Hepatocyte (in vitro differentiated cells): ENCODE results near the gene RBBP8NL. TPM values are rescaled to one million over a fixed set of nuclear protein-coding genes. Genes with fewer than 3 reads are reported as not detected.

ENCODE experiments used
- DNase-seq: peaks from one replicate; pipeline ENCODE4 v3.0.0-alpha.2; 2016; ENCODE audit warnings: low spot score
- H2AFZ ChIP-seq: fragments of 200-600 bp; sonication (generic); 2 replicates; pipeline ENCODE4 v1.6.0; 2016; ENCODE audit warnings: antibody characterized with exemption, mild to moderate bottlenecking
- H3K27ac ChIP-seq: fragments of 200-600 bp; sonication (generic); 2 replicates; pipeline ENCODE4 v1.5.1; 2016; ENCODE audit warnings: mild to moderate bottlenecking
- H3K27me3 ChIP-seq: fragments of 200-600 bp; sonication (generic); 2 replicates; pipeline ENCODE4 v1.6.1; 2016
- H3K36me3 ChIP-seq: fragments of 200-600 bp; sonication (generic); replicated peaks from 2 replicates; pipeline ENCODE4 v1.5.1; 2016; ENCODE audit warnings: low read depth; ENCODE audit not compliant: insufficient read depth
- H3K4me1 ChIP-seq: fragments of 200-600 bp; sonication (generic); 2 replicates; pipeline ENCODE4 v1.5.1; 2016; ENCODE audit warnings: mild to moderate bottlenecking, moderate library complexity; ENCODE audit not compliant: insufficient read depth
- H3K4me2 ChIP-seq: fragments of 200-600 bp; sonication (generic); 2 replicates; pipeline ENCODE4 v1.6.0; 2016
- H3K4me3 ChIP-seq: fragments of 200-600 bp; sonication (generic); 2 replicates; pipeline ENCODE4 v1.5.1; 2016; ENCODE audit warnings: mild to moderate bottlenecking
- H3K79me2 ChIP-seq: fragments of 200-600 bp; sonication (generic); 2 replicates; pipeline ENCODE4 v1.6.0; 2017; ENCODE audit warnings: mild to moderate bottlenecking
- H3K9me2 ChIP-seq: fragments of 200-600 bp; sonication (generic); replicated peaks from 2 replicates; pipeline ENCODE4 v1.6.0; 2017; ENCODE audit warnings: mild to moderate bottlenecking; ENCODE audit not compliant: insufficient read depth
- H3K9me3 ChIP-seq: fragments of 200-600 bp; sonication (generic); 2 replicates; pipeline ENCODE4 v1.5.1; 2016; ENCODE audit warnings: low read depth, mild to moderate bottlenecking
- H4K20me1 ChIP-seq: fragments of 200-600 bp; sonication (generic); 2 replicates; pipeline ENCODE4 v1.6.0; 2016; ENCODE audit warnings: mild to moderate bottlenecking; ENCODE audit not compliant: insufficient read depth, poor library complexity, severe bottlenecking
- CTCF ChIP-seq: fragments of 200-600 bp; sonication (generic); IDR thresholded peaks from 2 replicates; pipeline ENCODE4 v1.5.1; 2016; ENCODE audit warnings: antibody characterized with exemption, mild to moderate bottlenecking; ENCODE audit not compliant: poor library complexity
- EZH2 ChIP-seq: fragments of 200-600 bp; sonication (generic); IDR thresholded peaks from 2 replicates; pipeline ENCODE4 v1.6.1; 2016; ENCODE audit warnings: antibody characterized with exemption, mild to moderate bottlenecking, borderline replicate concordance
- EZH2phosphoT487 ChIP-seq: fragments of 200-600 bp; sonication (generic); IDR thresholded peaks from one replicate; pipeline ENCODE4 v1.6.1; 2018; ENCODE audit warnings: antibody characterized with exemption, mild to moderate bottlenecking, low read depth, moderate library complexity; ENCODE audit not compliant: unreplicated experiment, severe bottlenecking
- WGBS: methylation state at CpG from one replicate; pipeline ENCODE4 v1.1.6; 2016; ENCODE audit warnings: low lambda C conversion rate; ENCODE audit errors: missing lambda C conversion rate; 5-methylcytosine and 5-hydroxymethylcytosine counted together
- polyA plus RNA-seq: library from polyadenylated mRNA; unstranded; fragments of >200 nt; fragmentation: Nextera tagmentation; extraction: Ambion mirVana; gene quantifications from 2 replicates; pipeline ENCODE4 v1.2.1, GENCODE V29; 2016
- total RNA-seq: library from RNA; depleted of rRNA; stranded (reverse); fragments of >200 nt; gene quantifications from 2 replicates; pipeline ENCODE4 v1.2.3, GENCODE V29; 2014

Gene RBBP8NL
- total and polyA plus RNA-seq, 2 experiments from 2014 or later, result 5.7 to 6.4 TPM

DNA sequence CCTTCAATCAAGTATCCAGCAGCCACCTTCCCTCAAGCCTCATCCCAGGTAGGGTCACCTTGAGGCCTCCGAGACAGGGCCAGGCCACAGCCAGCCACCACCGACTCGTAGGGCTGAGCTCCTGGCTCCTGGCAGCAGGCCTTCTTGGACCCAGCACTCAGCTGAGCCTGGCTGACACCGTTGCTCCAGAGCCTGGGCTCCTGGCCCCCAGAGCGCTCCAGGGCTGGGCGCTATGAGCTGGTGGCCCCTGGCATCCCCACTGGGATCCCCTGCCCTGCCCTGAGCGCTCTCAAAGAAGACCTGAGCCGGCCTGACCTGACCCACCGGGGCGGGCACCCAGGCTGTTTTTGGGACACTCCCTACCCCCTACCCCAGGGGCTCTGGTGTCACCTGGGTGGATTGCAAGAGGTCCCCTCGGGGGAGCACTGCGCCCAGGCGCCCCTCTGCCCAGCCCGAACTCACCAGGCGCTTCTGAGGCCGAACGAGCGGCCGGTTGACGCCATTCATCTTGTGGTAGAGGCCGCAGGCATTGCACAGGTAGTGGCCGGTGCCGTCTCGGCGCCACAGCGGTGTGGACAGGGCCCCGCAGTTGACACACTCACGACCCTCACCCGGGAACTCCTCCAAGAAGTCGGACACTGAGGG is 45.7 kb upstream of the RBBP8NL start:
- H3K4me3 ChIP-seq, result peak overlapping the region; percentile 85
- H3K4me2 ChIP-seq, result peak overlapping the region; percentile 91
- H3K9me2 ChIP-seq, result no peaks in the 10 kb centered on the region
- 69% methylated on average over 22 of the region's 30 CpGs for WGBS
- H3K27ac ChIP-seq, result peak overlapping the region; percentile 98
- peaks cover 36% of the 10 kb centered on the region for H3K4me1 ChIP-seq
- peaks cover 89% of the 10 kb centered on the region for H3K79me2 ChIP-seq
- peaks cover 4% of the 10 kb centered on the region for H3K27me3 ChIP-seq
- no peak for TF ChIP-seq EZH2phosphoT487
- TF ChIP-seq CTCF, result no peak
- TF ChIP-seq EZH2, result no peak
- no peak overlapping the region for H2AFZ ChIP-seq
- H4K20me1 ChIP-seq, result peaks cover 17% of the 10 kb centered on the region
- DNase-seq, result no peak
- no peaks in the 10 kb centered on the region for H3K9me3 ChIP-seq
- H3K36me3 ChIP-seq, result no peaks in the 10 kb centered on the region

DNA sequence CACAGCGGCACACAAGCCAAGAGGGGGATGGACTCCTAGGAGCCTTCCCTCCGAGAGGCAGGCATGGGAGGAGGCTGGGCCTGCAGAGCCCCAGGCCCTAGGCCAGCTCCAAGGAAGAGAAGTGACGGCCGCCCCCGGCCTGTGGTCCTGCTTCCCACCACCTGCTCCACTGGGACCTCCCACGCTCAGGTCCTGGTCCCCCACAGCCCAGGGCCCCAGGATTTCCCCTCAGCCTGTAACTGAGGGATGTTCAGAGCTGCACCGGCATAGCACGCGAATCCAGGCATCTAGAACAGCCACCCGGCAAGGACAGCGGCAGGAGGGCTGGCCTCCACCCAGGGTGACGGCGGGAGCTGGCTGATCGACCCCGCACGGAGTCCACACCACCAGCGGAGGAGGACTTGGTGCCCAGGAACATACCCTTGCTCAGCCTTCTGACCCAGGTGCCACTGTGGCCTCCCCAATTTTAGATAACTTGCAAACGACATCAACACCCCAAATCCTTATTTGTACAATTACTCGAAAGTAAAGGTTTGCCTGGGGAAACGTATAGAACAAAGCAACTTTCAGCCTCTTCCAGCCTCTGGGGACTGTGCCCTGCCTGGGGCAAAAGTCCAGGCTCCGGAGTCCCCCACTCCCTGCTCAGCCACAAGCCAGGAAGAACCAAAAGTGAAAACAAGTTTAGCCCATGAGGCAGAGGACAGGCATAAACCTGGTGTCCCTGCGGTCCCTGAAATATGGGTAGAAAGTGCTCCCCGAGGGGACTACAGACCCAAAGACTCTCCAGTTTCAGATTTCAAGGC is 45.0 kb upstream of the RBBP8NL start:
- Histone ChIP-seq H3K36me3 (no peaks in the 10 kb centered on the region), H3K4me1 (peaks cover 34% of the 10 kb centered on the region), H3K27me3 (no peaks in the 10 kb centered on the region), H3K4me3 (no peak overlapping the region), H3K4me2 (peak overlapping the region; percentile 91), H3K27ac (peak overlapping the region; percentile 98), H3K79me2 (peaks cover 89% of the 10 kb centered on the region), H2AFZ (no peak overlapping the region), H3K9me3 (no peaks in the 10 kb centered on the region), H3K9me2 (no peaks in the 10 kb centered on the region), H4K20me1 (peaks cover 23% of the 10 kb centered on the region)
- DNase-seq, result no peak
- WGBS, result 68% methylated on average over 23 of the region's 23 CpGs
- TF ChIP-seq EZH2phosphoT487, result no peak
- no peak for TF ChIP-seq CTCF
- TF ChIP-seq EZH2, result no peak

GRCh38 chr20:62470459-62470858 is 43.1 kb upstream of the RBBP8NL start:
- no peak for DNase-seq
- no peak overlapping the region for H3K4me3 ChIP-seq
- peaks cover 34% of the 10 kb centered on the region for H3K4me1 ChIP-seq
- peaks cover 23% of the 10 kb centered on the region for H4K20me1 ChIP-seq
- H3K9me2 ChIP-seq, result no peaks in the 10 kb centered on the region
- no peaks in the 10 kb centered on the region for H3K27me3 ChIP-seq
- 81% methylated on average over 12 of the region's 12 CpGs for WGBS
- TF ChIP-seq CTCF, result no peak
- TF ChIP-seq EZH2phosphoT487, result no peak
- TF ChIP-seq EZH2, result no peak
- no peak overlapping the region for H3K27ac ChIP-seq
- no peaks in the 10 kb centered on the region for H3K36me3 ChIP-seq
- H3K9me3 ChIP-seq, result no peaks in the 10 kb centered on the region
- no peak overlapping the region for H2AFZ ChIP-seq
- peaks cover 80% of the 10 kb centered on the region for H3K79me2 ChIP-seq
- peak overlapping the region; percentile 62 for H3K4me2 ChIP-seq
